SU-DHL-6 (cell line): ENCODE data around the gene CD109.
"Not testable (repeated sequence)": the region's sequence is repeated elsewhere in the genome, so short reads cannot be mapped to it uniquely, and the experiment has no call there.

Source experiments
- H2AFZ ChIP-seq: fragments of 200-600 bp; sonication (generic); 2 replicates; pipeline ENCODE4 v1.6.1; 2014; ENCODE audit warnings: low read depth, mild to moderate bottlenecking, moderate library complexity, mixed read lengths, antibody characterized with exemption, low read length; ENCODE audit not compliant: severe bottlenecking
- H3F3A ChIP-seq: fragments of 200-600 bp; shearing (Covaris generic); 2 replicates; pipeline ENCODE4 v1.6.0; 2016; ENCODE audit warnings: antibody characterized with exemption, mild to moderate bottlenecking; ENCODE audit not compliant: insufficient read depth
- H3K27ac ChIP-seq: fragments of 200-600 bp; sonication (generic); 2 replicates; pipeline ENCODE4 v1.5.1; 2016; ENCODE audit warnings: low read depth, mild to moderate bottlenecking, low read length, moderate library complexity, mixed read lengths
- H3K27me3 ChIP-seq: fragments of 200-600 bp; sonication (generic), shearing (Covaris generic); 2 replicates; pipeline ENCODE4 v1.6.0; 2014; ENCODE audit warnings: mild to moderate bottlenecking, low read length
- H3K36me3 ChIP-seq: fragments of 200-600 bp; sonication (generic); 2 replicates; pipeline ENCODE4 v1.6.1; 2014; ENCODE audit warnings: mild to moderate bottlenecking, low read length, mixed read lengths
- H3K4me2 ChIP-seq: fragments of 300-600, 200-600 bp; shearing (Covaris generic), sonication (generic); 2 replicates; pipeline ENCODE4 v1.6.0; 2014; ENCODE audit warnings: low read length, low read depth, mild to moderate bottlenecking; ENCODE audit not compliant: poor library complexity, severe bottlenecking
- H3K4me3 ChIP-seq: fragments of 200-600 bp; sonication (generic); 2 replicates; pipeline ENCODE4 v1.5.1; 2014; ENCODE audit warnings: antibody characterized with exemption, low read length, mild to moderate bottlenecking, mixed read lengths; ENCODE audit not compliant: insufficient read depth, poor library complexity, severe bottlenecking
- H3K79me2 ChIP-seq: fragments of 200-600 bp; sonication (generic); 2 replicates; pipeline ENCODE4 v1.6.1; 2014; ENCODE audit warnings: mild to moderate bottlenecking, low read length, moderate library complexity; ENCODE audit not compliant: insufficient read depth
- H3K9ac ChIP-seq: fragments of 200-600 bp; sonication (generic); 2 replicates; pipeline ENCODE4 v1.7.0; 2014; ENCODE audit warnings: mild to moderate bottlenecking, low read length
- H3K9me2 ChIP-seq: fragments of 200-600 bp; sonication (generic); replicated peaks from 2 replicates; pipeline ENCODE4 v1.6.1; 2014; ENCODE audit warnings: low read length; ENCODE audit not compliant: insufficient read depth
- H3K9me3 ChIP-seq: fragments of 200-600 bp; sonication (generic); 2 replicates; pipeline ENCODE4 v1.6.1; 2014; ENCODE audit warnings: low read length, mixed read lengths; ENCODE audit not compliant: insufficient read depth
- H4K20me1 ChIP-seq: fragments of 200-600 bp; sonication (generic); 2 replicates; pipeline ENCODE4 v1.6.1; 2014; ENCODE audit warnings: low read depth, mild to moderate bottlenecking, antibody characterized with exemption, low read length, moderate library complexity, mixed read lengths
- CTCF ChIP-seq: fragments of 200-600 bp; sonication (generic); IDR thresholded peaks from one replicate; pipeline ENCODE4 v1.5.1; 2017; ENCODE audit warnings: antibody characterized with exemption, mild to moderate bottlenecking, low read length, moderate library complexity; ENCODE audit not compliant: insufficient read depth, poor library complexity, severe bottlenecking
- EZH2phosphoT487 ChIP-seq: fragments of 200-600 bp; sonication (generic), shearing (Covaris generic); conservative IDR thresholded peaks from 2 replicates; pipeline ENCODE4 v1.6.1; 2018; ENCODE audit warnings: mild to moderate bottlenecking, antibody characterized with exemption, low read length, moderate library complexity, mixed read lengths

The CD109 gene

DNA sequence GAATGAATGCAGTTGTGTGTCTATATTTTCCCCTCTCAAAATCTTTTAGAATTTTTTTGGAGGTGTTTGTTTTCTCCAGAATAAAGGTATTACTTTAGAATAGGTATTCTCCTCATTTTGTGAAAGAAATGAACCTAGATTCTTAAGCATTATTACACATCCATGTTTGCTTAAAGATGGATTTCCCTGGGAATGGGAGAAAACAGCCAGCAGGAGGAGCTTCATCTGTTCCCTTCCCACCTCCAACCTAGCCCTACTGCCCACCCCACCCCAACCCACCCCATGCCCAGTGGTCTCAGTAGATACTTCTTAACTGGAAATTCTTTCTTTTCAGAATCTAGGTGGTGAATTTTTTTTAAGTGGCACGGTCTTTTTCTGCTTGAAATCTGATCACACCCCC is 127.8 kb downstream of the CD109 start:
- Histone ChIP-seq H3K9me3 (no peaks in the 10 kb centered on the region), H3F3A (no peaks in the 10 kb centered on the region), H4K20me1 (no peaks in the 10 kb centered on the region), H2AFZ (no peak overlapping the region), H3K36me3 (no peaks in the 10 kb centered on the region), H3K9me2 (no peaks in the 10 kb centered on the region), H3K79me2 (no peaks in the 10 kb centered on the region), H3K9ac (no peak overlapping the region), H3K4me2 (no peak overlapping the region), H3K27me3 (no peaks in the 10 kb centered on the region), H3K27ac (no peak overlapping the region), H3K4me3 (no peak overlapping the region)
- TF ChIP-seq CTCF (no peak), EZH2phosphoT487 (no peak)

- Histone ChIP-seq H3K27ac (no peak overlapping the region), H4K20me1 (no peaks in the 10 kb centered on the region), H2AFZ (no peak overlapping the region), H3K79me2 (no peaks in the 10 kb centered on the region), H3K4me2 (no peak overlapping the region), H3K27me3 (no peaks in the 10 kb centered on the region), H3K9me3 (no peaks in the 10 kb centered on the region), H3F3A (no peaks in the 10 kb centered on the region), H3K4me3 (no peak overlapping the region), H3K9ac (no peak overlapping the region), H3K36me3 (no peaks in the 10 kb centered on the region), H3K9me2 (no peaks in the 10 kb centered on the region)
- no peak for TF ChIP-seq EZH2phosphoT487
- TF ChIP-seq CTCF = no peak
Measured at GRCh38 chr6:73826571-73826970, 130.6 kb downstream of the CD109 start.

DNA sequence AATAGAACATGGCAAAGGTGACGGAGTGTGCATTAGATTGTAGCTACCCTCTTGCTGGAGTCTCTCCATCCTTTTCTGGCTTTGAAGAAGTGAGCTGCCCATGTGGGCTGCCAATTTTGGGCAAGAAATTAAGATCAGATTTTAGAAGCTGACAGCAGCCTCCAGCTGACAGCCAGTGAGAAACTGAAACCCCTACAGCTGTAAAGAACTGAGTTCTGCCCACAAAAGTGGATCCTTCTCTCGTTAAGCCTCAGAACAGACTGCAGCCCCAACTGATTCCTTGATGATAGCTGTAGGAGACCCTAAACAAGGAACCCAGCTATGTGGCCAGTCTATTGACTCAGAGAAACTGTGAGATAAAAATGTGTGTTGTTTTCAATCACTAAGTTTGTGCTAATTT is 134.1 kb downstream of the CD109 start:
- Histone ChIP-seq H3K79me2 (no peaks in the 10 kb centered on the region), H3K4me2 (no peak overlapping the region), H3K27ac (no peak overlapping the region), H3K4me3 (no peak overlapping the region), H3K9me3 (no peaks in the 10 kb centered on the region), H3K9ac (no peak overlapping the region), H3K9me2 (no peaks in the 10 kb centered on the region), H2AFZ (no peak overlapping the region), H3K36me3 (no peaks in the 10 kb centered on the region), H4K20me1 (no peaks in the 10 kb centered on the region), H3K27me3 (no peaks in the 10 kb centered on the region), H3F3A (no peaks in the 10 kb centered on the region)
- no peak for TF ChIP-seq EZH2phosphoT487
- TF ChIP-seq CTCF = no peak

DNA sequence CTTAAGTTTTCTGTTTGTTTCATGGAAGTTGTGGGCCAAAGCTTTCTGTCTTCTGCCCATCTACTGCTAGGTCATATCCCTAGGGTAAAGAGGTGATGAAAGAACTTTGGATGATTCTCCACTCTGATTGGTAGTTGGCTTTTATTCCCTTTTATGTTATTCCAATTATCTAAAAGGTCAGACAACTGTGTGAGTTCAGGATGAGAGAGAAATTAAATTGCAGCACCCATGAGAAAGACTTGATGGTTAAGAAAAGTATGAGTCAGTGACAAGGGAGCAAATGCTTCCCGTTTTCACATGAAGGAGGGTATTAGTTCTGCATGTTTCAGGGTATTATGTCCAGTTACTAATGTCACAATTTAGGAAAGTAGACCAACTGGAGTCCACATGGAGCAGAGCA is 136.3 kb downstream of the CD109 start:
- no peak overlapping the region for H3K4me2 ChIP-seq
- no peak overlapping the region for H2AFZ ChIP-seq
- H3K9me3 ChIP-seq = no peaks in the 10 kb centered on the region
- no peaks in the 10 kb centered on the region for H4K20me1 ChIP-seq
- no peaks in the 10 kb centered on the region for H3K79me2 ChIP-seq
- no peak overlapping the region for H3K4me3 ChIP-seq
- no peak for TF ChIP-seq EZH2phosphoT487
- TF ChIP-seq CTCF = no peak
- no peak overlapping the region for H3K27ac ChIP-seq
- H3K9me2 ChIP-seq = no peaks in the 10 kb centered on the region
- no peaks in the 10 kb centered on the region for H3K27me3 ChIP-seq
- H3F3A ChIP-seq = no peaks in the 10 kb centered on the region
- no peak overlapping the region for H3K9ac ChIP-seq
- H3K36me3 ChIP-seq = no peaks in the 10 kb centered on the region

- H3K27me3 ChIP-seq, H2AFZ ChIP-seq, H3K27ac ChIP-seq, H3K36me3 ChIP-seq, H3K9ac ChIP-seq, H3K4me3 ChIP-seq, H3K9me3 ChIP-seq, H4K20me1 ChIP-seq, H3K4me2 ChIP-seq, H3K79me2 ChIP-seq, H3K9me2 ChIP-seq, H3F3A ChIP-seq: not testable (repeated sequence)
Measured at GRCh38 chr6:73844696-73845095, 148.7 kb downstream of the CD109 start.
